Epidermal melanocyte (primary cell): ENCODE measurements around the gene SARM1.

Source experiments
- DNase-seq: peaks from one replicate; pipeline ENCODE4 v3.0.0; 2011; ENCODE audit warnings: low spot score; ENCODE audit not compliant: insufficient read length

SARM1 gene

DNA sequence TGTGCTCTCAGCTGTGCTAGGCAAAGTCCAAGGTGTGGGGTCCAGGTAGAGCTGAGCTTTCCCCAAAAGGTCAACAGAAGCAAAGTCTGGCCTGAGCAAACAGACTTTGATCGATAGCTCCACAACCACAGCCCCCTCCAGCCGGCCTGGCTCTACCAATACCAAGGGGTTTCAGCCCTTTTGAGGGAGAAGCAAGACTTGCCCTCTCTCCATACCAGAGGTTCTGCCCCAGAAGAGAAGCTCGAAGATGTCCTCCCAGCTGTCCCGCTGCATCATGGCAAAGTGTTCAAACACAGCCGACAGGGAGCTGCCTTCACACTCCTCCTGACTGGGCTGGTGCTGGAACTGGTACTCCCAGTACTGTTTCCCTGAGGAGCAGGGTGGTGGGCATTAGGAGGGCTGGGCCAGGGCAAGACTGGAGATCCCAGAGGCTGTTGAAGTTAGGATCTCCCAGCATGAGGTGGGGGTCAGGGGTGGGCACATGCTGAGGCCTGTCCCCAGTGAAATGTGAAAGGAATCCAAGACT, 3.1 kb upstream of the SARM1 start:
- no peak for DNase-seq

GRCh38 chr17:28368915-28369683, 2.4 kb upstream of the SARM1 start:
- no peak for DNase-seq

GRCh38 chr17:28369684-28370034, 1.8 kb upstream of the SARM1 start:
- DNase-seq: no peak

DNA sequence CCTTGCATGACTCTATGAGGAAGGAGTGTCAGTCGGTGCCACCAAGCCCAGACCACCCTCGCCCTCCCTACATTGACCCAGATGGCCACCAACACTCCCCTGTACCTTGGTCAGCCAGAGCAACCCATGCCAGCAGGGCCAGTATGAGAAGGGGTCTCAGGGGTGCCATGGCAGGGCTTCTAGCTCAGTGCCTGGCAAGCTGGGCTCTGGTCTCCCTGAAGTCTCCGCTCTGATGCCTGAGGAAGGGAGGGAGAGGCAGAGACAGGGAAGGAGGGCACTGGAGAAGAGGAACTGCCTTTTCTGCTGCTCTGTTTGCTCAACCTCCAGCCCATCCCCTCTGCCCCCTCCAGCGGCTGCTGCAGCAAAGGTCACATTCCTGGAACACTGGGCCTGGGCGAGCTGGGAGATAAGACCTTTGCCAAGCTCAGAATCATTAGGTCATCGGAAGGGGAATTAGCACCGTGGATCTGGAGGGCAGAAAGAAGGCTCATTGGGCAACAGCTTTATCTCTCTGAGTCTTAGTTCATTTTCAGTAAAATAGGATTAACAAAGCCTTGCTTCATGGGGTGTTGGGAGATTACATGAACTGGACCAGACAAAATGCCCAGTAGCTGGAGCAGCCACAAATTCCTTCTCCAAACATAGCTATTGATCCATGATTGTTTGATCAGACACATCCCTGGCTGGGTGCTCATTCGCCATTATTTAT, 1.3 kb upstream of the SARM1 start, which contains the start of gene VTN:
VTN (minus strand) TSS at position 273 of the 709 bp plus-strand sequence; CDS start at position 169, 104 bp downstream.
- no peak for DNase-seq

DNA sequence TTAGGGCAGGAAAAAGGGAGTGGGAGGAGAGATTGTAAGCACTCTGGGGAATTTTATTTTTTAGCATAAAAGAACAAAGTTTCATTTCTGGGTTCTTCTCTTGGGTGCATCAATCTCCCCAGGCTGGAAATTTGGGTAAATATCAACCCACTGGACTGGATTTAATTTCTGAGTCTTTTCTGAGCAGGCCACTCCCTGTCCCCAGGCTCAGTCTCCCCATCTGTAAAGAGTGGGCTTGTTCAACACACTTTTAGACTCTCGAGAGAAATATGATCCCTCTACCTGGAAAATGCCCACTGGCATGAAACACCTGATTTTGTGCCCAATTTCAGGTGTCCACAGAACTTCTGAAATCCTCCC, 770 bp upstream of the SARM1 start:
- no peak for DNase-seq

GRCh38 chr17:28372203-28372944, 880 bp downstream of the SARM1 start:
- DNase-seq: no peak

DNA sequence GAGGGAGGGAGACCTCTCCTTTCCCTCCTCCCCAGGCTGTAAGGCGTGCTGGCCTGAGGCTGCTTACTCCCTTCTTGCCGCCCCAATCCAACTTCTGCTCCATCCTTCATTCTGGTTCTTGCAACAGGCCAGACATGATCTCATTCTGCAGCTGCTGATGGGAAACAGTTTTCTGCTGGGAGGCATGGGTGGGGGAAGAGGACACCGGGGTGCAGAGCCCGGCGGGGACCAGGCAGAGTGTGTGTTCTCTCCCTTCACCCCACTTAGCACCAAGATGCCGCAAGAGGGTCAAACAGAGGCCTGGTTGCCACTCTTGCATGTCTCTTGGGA, 1.4 kb downstream of the SARM1 start:
- no peak for DNase-seq

DNA sequence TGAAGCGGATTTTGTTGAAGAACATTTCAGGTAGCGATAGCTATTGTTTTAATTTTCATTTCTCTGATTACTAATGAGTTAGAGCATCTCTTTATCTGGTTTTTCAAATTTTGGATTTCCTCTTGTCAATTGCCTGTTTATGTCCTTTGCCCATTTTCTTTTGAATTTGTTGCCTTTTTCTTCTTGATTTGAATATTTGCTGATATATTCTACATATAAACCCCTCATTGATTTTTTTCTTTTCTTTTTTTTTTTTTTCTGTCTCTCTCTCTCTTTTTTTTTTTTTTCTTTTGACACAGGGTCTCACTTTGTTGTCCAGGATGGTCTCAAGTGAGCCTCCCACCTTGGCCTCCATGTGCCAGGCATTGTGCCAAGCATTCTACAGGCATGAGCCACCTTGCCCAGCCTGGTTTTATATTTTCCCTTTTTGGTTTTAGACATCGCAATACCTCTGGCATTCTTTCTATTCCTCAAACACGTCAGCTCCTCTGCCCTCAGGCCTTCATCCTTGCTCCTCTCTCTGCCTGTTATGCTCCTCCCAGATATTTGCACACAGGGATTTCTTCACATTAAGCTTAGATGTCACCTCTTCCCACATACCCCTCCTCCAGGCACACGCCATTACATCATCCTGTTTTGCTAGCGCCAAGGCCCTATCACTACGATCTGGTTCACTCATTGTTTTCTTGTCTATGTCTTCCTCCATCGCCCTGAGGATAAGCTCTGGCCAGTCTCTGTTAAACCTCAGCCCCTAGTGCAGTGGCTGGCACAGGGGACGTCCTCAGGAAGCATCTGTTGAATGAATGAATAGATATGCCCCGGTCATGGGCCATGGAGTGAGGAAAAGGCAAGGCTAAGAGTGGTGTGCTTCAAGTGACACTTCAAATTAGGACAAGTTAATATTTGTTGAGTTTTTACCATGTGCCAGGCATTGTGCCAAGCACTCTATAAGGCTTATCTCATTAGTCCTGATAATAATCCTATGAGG, 8.6 kb downstream of the SARM1 start:
- DNase-seq: no peak

DNA sequence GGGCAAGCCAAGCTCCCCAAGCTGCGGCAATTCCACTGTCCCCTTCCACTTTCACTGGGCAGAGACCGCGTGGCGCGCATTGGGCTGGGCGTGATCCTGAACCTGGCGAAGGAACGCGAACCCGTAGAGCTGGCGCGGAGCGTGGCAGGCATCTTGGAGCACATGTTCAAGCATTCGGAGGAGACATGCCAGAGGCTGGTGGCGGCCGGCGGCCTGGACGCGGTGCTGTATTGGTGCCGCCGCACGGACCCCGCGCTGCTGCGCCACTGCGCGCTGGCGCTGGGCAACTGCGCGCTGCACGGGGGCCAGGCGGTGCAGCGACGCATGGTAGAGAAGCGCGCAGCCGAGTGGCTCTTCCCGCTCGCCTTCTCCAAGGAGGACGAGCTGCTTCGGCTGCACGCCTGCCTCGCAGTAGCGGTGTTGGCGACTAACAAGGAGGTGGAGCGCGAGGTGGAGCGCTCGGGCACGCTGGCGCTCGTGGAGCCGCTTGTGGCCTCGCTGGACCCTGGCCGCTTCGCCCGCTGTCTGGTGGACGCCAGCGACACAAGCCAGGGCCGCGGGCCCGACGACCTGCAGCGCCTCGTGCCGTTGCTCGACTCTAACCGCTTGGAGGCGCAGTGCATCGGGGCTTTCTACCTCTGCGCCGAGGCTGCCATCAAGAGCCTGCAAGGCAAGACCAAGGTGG, 9.8 kb downstream of the SARM1 start:
- no peak for DNase-seq

- no peak for DNase-seq
These were observed 13.0 kb downstream of the SARM1 start for GRCh38 chr17:28384281-28385036.

DNA sequence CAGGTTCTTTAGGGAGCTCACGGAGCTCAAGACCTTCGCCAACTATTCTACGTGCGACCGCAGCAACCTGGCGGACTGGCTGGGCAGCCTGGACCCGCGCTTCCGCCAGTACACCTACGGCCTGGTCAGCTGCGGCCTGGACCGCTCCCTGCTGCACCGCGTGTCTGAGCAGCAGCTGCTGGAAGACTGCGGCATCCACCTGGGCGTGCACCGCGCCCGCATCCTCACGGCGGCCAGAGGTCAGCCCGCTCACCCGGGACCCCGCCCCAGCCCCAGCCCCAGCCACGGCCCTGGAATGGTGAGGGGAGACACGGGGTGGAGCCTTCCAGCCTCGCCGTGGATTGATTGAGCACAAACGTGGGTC, 13.5 kb downstream of the SARM1 start:
- no peak for DNase-seq

GRCh38 chr17:28385406-28385805, 13.9 kb downstream of the SARM1 start:
- DNase-seq: no peak

- no peak for DNase-seq
These were observed 14.9 kb downstream of the SARM1 start for GRCh38 chr17:28386391-28386790.

- DNase-seq: no peak
These were observed 16.6 kb downstream of the SARM1 start for GRCh38 chr17:28388106-28388505.

DNA sequence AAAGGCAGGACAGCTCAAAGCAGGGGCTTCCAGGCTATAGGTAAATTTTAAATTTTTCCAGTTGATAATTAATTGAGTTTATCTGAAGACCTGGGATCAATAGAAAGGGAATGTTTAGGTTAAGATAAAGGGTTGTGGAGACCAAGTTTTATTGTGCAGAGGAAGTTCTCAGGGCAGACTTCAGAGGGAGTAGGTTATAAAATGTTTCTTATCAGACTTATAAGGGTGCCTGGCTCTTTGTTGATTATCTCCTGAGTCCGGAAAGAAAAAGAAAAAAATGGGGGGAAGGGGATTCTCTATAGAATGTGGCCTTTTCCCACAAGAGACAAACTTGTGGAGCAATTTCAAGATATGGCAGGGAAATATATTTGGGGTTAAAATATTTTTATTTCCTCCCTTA, 18.6 kb downstream of the SARM1 start:
- DNase-seq: no peak

DNA sequence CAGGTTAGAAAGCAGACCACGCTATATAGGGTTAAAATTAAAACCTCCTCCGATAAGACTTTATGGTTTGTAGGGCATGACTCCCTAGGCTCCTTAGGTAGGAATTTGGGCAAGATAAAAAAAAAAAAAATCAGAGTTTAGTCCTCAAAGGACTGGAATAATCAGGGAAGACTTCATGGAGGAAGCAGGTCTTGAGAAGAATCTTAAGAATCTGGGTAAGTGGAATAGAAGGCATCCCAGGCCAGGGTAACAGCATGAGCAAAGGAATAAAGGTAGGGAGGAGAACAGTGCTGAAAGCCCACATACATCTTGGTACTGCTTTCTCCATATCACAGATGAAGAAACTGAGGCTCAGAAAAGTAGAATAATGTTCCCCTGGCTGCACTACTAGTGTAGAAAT, 19.1 kb downstream of the SARM1 start:
- no peak for DNase-seq

GRCh38 chr17:28390984-28391383, 19.5 kb downstream of the SARM1 start:
- DNase-seq: no peak

DNA sequence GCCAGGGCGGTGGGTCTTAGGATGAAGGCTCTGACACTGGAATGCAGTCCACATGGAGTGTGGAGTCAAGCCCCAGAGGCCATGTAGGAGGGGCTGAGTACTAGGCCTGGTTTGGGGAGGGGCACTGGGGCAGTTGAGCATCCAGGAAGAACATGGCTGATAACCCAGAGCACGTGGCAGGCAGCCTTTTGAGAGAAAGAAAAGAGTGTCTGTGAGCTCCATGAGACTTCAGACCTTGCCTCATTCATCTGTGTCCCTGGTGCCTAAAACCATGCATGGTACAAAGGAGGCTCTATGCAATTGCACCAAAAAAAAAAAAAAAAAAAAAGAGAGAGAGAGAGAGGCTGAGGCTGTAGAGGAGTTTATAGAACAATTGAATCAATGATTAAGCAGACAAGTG, 19.9 kb downstream of the SARM1 start:
- DNase-seq: no peak

DNA sequence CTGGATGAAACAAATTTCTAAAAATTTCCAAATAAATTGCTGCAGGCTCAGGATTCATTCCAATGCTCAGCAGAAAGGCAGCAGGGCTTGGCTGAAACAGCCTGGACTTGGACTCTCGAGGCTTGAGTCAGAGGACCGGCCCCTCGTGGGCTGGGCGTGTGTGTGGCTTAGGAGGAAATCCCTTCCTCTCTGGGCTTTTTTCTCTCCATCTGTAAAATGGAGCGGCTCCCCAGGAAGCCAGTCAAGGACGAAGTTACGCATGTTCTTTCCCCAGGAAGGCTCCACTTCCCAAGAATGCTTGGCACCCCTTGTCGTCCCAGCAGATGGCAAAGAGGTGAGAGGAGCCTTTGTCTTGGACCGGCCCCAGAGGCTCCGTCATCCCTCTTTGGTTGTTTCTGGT, 21.0 kb downstream of the SARM1 start:
- no peak for DNase-seq
